Immature natural killer cell (primary cell): ENCODE data around the gene TNF. TPM values are rescaled to one million over a fixed set of nuclear protein-coding genes. Genes with fewer than 3 reads are reported as not detected.

ENCODE experiments used
- DNase-seq, 3 donors: peaks; one replicate each; pipeline ENCODE4 v3.0.0; 2022; ENCODE audit warnings: mixed read lengths in 1 of 3
- H3K27ac Mint-ChIP-seq, 6 donors: one replicate each; pipeline ENCODE4 v1.8.0; 2020; ENCODE audit warnings: mixed read lengths in 6 of 6, mild to moderate bottlenecking in 5 of 6, inconsistent platforms in 4 of 6, moderate library complexity in 3 of 6
- H3K27me3 Mint-ChIP-seq, 3 donors: one replicate each; pipeline ENCODE4 v1.8.0; 2020 to 2021; ENCODE audit warnings: low read depth in 3 of 3, mild to moderate bottlenecking in 3 of 3, mixed read lengths in 3 of 3, moderate library complexity in 3 of 3, inconsistent platforms in 1 of 3
- H3K36me3 Mint-ChIP-seq, 3 donors: one replicate each; pipeline ENCODE4 v1.8.0; 2020; ENCODE audit warnings: mixed read lengths in 3 of 3, inconsistent platforms in 2 of 3, mild to moderate bottlenecking in 2 of 3
- H3K4me1 Mint-ChIP-seq, 2 donors: one replicate each; pipeline ENCODE4 v1.8.0; 2020; ENCODE audit warnings: inconsistent platforms in 2 of 2, mild to moderate bottlenecking in 2 of 2, mixed read lengths in 2 of 2, moderate library complexity in 1 of 2
- H3K4me3 Mint-ChIP-seq, 5 donors: one replicate each; pipeline ENCODE4 v1.8.0; 2020; ENCODE audit warnings: mild to moderate bottlenecking in 5 of 5, mixed read lengths in 5 of 5, inconsistent platforms in 3 of 5, moderate library complexity in 3 of 5
- H3K9me3 Mint-ChIP-seq, 6 donors: one replicate each; pipeline ENCODE4 v1.8.0; 2020; ENCODE audit warnings: mild to moderate bottlenecking in 6 of 6, mixed read lengths in 6 of 6, inconsistent platforms in 4 of 6, moderate library complexity in 3 of 6
- polyA plus RNA-seq, 3 donors: library from polyadenylated mRNA; unstranded; fragments of 300-500 nt; fragmentation: Illumina TruSeq; gene quantifications; one replicate each; pipeline ENCODE4 v1.2.3, GENCODE V29; 2021

TNF gene
- polyA plus RNA-seq: 1 to 10 TPM; 2.1 to 5.9 (median 5.6) TPM

DNA sequence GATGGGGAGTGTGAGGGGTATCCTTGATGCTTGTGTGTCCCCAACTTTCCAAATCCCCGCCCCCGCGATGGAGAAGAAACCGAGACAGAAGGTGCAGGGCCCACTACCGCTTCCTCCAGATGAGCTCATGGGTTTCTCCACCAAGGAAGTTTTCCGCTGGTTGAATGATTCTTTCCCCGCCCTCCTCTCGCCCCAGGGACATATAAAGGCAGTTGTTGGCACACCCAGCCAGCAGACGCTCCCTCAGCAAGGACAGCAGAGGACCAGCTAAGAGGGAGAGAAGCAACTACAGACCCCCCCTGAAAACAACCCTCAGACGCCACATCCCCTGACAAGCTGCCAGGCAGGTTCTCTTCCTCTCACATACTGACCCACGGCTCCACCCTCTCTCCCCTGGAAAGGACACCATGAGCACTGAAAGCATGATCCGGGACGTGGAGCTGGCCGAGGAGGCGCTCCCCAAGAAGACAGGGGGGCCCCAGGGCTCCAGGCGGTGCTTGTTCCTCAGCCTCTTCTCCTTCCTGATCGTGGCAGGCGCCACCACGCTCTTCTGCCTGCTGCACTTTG lies at the start of gene TNF:
Gene TNF, plus strand, starts transcription at position 231 of the 567 bp plus-strand sequence. Its CDS starts 177 bp downstream, at position 408.
- Mint-ChIP-seq H3K4me1 (peaks cover 85 to 92% of the 10 kb centered on the region in 2 donors), H3K9me3 (no peaks in the 10 kb centered on the region), H3K4me3 (peak within 1 kb of the TSS; percentile 79 to 96 (median 86)), H3K36me3 (peaks cover 3 to 6% (median 4%) of the 10 kb centered on the region in 3 donors), H3K27ac (peak within 1 kb of the TSS; percentile 86 to 97 (median 94)), H3K27me3 (peaks cover 6 to 15% (median 8%) of the 10 kb centered on the region in 3 donors)
- peak in 1 of 3 donors; percentile 59 for DNase-seq

DNA sequence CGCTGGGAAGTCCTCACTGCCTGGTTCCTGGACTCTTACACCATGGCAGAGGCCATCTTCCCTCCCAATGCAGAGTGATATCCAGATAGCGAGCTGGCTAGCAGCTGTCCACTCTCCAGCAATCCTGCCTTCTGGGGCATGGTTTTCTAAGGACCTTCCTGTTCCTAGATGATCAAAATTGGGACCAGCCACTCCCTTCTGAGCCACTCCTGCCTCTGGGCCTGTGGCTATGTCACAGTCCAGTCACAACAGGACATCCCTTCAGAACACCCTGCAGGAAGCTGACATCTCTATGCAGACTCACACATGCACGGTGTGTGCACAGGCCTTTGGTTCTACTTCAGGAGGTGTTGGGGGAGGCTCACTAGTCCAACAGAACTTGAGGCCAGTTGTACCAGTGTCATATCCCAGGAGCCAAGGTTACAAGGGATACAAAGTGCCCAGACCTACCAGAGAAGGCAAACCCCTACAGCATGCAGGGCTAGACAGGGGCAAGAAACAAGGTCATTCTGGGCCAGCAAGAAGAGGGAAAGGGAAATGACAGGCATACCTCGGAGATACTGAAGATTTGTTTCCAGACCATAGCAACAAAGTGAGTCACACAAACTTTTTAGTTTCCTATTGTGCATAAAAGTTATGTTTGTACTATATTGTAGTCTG lies 49.3 kb upstream of the TNF start:
- DNase-seq: no peak
- H3K27ac Mint-ChIP-seq: no peak overlapping the region
- peaks cover 0 to 5% of the 10 kb centered on the region in 2 donors for H3K4me1 Mint-ChIP-seq
- no peak overlapping the region for H3K4me3 Mint-ChIP-seq
- H3K9me3 Mint-ChIP-seq: no peaks in the 10 kb centered on the region
- peaks cover 9 to 15% (median 9%) of the 10 kb centered on the region in 3 donors for H3K36me3 Mint-ChIP-seq
- peaks cover 2 to 6% (median 3%) of the 10 kb centered on the region in 3 donors for H3K27me3 Mint-ChIP-seq

DNA sequence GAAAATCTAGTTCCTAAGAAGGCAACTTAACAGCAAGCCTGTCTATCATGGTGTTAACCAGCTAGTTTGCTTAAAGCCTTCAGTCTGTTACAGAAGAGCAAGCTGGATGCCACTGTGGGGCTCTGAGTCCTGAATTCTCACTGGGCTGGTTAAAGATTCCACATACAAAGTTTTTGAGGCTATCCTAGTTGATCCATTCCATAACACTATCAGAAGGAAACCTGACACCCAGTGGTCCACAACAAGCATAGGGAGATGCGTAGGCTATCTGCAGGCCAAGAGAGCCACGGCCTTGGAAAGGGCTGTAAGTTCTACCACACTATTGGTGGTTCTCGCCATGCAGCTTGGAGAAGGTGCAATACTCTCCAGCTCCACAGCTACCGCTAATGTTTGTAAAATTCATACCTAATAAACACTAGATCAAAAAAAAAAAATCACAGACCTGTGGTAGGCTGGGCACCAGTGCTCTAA lies 47.0 kb upstream of the TNF start:
- H3K27ac Mint-ChIP-seq: peak overlapping the region in 1 of 6 donors; percentile 29
- H3K9me3 Mint-ChIP-seq: no peaks in the 10 kb centered on the region

DNA sequence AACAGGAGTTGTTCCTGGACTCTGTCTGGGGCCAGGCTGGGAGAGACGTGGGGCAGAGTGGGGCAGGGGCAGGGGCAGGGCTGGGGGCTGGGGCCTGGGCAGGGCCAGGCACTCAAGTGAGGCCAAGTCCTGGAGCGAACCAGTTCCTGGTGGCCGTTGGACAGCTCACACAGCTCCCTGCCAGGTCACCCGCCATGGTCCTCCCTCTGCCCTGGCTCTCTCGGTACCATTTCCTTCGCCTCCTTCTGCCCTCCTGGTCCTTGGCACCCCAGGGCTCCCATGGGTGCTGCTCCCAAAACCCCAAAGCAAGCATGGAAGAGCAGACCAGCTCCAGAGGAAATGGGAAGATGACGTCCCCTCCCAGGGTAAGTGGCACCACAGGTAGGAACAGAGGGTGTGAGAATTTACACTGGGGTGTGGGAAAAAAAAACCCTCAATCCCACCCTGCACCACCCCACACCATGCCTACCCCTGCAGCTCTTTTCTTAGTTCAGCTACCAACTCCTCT lies 46.5 kb upstream of the TNF start, which contains the start of gene MCCD1:
Gene MCCD1, plus strand, starts transcription at position 142 of the 508 bp plus-strand sequence. Its CDS starts 53 bp downstream, at position 195.
- H3K27ac Mint-ChIP-seq: peak within 1 kb of the TSS in 1 of 6 donors; percentile 29
- no peak within 1 kb of the TSS for H3K4me3 Mint-ChIP-seq

More for the DNA sequence above, 47.0 kb upstream of the TNF start:
- Mint-ChIP-seq H3K4me1 (peaks cover 3 to 18% of the 10 kb centered on the region in 2 donors), H3K27me3 (peaks cover 2 to 3% (median 3%) of the 10 kb centered on the region in 3 donors), H3K36me3 (peaks cover 13 to 34% (median 14%) of the 10 kb centered on the region in 3 donors), H3K4me3 (no peak overlapping the region)
- DNase-seq: no peak

DNA sequence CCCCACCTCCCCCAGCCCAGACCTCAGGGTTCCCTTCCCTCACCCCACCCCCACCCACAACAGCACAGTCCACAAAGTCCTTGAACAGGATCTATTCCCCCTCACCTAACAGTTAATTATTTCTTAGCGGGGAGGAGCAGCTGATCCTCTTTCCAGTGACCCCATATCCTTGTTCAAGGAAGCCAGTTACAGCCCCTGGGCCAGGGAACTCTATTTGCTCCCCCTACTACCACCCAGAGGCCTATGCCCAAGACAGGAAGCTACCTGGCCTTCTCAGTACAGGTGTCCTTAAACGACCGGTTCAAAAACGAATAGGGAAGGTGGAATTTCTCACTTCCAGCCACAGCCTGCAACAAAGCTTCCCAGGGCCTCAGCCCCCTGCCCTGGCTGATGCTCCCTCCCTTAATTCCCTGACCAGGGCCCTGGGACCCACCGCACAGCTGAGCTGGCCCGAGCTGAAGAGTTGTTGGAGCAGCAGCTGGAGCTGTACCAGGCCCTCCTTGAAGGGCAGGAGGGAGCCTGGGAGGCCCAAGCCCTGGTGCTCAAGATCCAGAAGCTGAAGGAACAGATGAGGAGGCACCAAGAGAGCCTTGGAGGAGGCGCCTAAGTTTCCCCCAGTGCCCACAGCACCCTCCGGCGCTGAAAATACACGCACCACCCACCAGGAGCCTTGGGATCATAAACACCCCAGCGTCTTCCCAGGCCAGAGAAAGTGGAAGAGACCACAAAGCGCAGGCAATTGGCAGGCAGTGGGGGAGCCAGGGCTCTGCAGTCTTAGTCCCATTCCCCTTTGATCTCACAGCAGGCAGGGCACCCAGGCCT lies 45.8 kb upstream of the TNF start:
- peaks cover 3 to 21% of the 10 kb centered on the region in 2 donors for H3K4me1 Mint-ChIP-seq

More for the DNA sequence above, 46.5 kb upstream of the TNF start, which contains the start of gene MCCD1:
- Mint-ChIP-seq H3K4me1 (peaks cover 3 to 21% of the 10 kb centered on the region in 2 donors), H3K27me3 (peaks cover 2 to 3% (median 3%) of the 10 kb centered on the region in 3 donors), H3K9me3 (no peaks in the 10 kb centered on the region), H3K36me3 (peaks cover 15 to 35% (median 16%) of the 10 kb centered on the region in 3 donors)
- DNase-seq: no peak

DNA sequence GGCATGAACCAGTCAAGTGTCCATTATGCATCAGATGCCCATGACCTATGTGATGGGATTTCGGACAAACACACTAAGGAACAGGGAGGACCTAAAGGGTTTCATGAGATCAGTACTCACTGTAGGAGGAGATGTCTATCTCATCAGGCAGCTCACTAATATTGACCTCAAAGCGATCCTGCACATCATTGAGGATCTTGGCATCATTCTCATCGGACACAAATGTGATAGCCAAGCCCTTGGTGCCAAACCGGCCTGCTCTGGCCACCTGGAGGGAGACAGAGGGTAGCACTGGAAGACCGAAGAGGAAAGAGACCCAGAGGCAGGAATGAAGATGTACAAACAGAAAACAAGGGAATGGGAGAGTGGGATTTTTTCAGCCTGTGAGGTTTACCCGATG lies 44.7 kb upstream of the TNF start:
- no peak for DNase-seq
- no peaks in the 10 kb centered on the region for H3K9me3 Mint-ChIP-seq
- H3K4me1 Mint-ChIP-seq: peaks cover 3 to 25% of the 10 kb centered on the region in 2 donors
- no peak overlapping the region for H3K4me3 Mint-ChIP-seq
- H3K36me3 Mint-ChIP-seq: peaks cover 16 to 48% (median 24%) of the 10 kb centered on the region in 3 donors
- peaks cover 2 to 11% (median 3%) of the 10 kb centered on the region in 3 donors for H3K27me3 Mint-ChIP-seq
- H3K27ac Mint-ChIP-seq: peak overlapping the region in 1 of 6 donors; percentile 21

More for the DNA sequence above, 45.8 kb upstream of the TNF start:
- Mint-ChIP-seq H3K36me3 (peaks cover 15 to 38% (median 16%) of the 10 kb centered on the region in 3 donors), H3K27ac (peak overlapping the region in 1 of 6 donors; percentile 17), H3K27me3 (peaks cover 2 to 5% (median 3%) of the 10 kb centered on the region in 3 donors), H3K4me3 (no peak overlapping the region), H3K9me3 (no peaks in the 10 kb centered on the region)
- DNase-seq: no peak

DNA sequence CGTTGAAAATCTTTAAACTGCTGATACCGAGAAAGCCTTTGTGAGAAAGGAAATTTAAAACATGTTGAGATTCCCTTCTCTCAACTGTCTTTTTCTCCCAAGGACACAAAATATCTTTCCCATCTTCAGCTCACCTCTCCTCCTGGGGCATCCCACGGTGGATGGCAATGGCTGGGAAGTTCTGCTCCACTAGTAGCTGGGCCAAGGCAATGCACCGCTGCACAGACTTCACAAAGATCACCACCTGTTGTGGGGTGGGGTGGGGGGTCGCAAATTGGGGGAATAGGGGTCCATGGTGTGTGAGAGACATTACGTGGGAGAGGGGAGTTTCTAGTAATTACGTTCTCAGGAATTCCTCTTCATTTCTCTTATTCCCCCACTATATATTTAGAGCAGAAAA lies 44.2 kb upstream of the TNF start:
- no peak for DNase-seq
- peaks cover 2 to 11% (median 3%) of the 10 kb centered on the region in 3 donors for H3K27me3 Mint-ChIP-seq
- H3K9me3 Mint-ChIP-seq: no peaks in the 10 kb centered on the region
- no peak overlapping the region for H3K27ac Mint-ChIP-seq
- H3K4me3 Mint-ChIP-seq: no peak overlapping the region
- H3K36me3 Mint-ChIP-seq: peaks cover 16 to 53% (median 29%) of the 10 kb centered on the region in 3 donors
- H3K4me1 Mint-ChIP-seq: peaks cover 8 to 30% of the 10 kb centered on the region in 2 donors

DNA sequence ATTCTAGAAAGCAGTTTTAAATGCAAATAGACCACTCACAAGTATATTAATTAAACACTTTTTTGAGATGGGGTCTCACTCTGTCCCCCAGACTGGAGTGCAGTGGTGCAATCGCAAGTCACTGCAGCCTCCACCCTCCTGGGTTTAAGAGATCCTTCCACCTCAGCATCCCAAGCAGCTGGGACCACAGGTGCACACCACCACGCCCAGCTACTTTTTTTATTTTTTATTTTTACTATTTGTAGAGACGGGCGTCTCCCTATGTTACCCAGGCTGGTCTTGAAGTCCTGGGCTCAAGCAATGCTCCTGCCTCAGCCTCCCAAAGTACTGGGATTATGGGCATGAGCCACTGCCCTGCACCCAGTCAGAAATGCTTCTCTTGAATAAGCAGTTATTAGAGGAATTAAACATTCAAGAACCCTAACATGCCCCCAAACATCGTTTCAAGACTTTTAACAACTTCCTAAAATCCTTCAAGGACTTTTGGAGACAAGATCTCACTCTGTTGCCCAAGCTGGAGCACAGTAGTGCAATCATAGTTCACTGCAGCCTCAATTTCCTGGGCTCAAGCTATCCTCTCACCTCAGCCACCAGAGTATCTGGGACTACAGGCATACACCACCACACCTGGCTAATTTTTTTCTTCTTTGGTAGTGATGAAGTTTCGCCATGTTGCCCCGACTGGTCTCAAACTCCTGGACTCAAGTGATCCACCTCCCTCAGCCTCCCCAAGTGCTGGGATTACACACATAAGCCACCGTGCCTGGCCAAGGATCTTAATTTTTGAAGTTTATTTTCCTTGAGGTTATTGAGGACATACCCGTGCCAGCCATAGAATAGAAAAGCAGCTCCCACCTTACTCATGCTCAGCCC lies 43.4 kb upstream of the TNF start:
- Mint-ChIP-seq H3K36me3 (peaks cover 20 to 59% (median 35%) of the 10 kb centered on the region in 3 donors), H3K27ac (peak overlapping the region in 4 of 6 donors; percentile 39 to 61 (median 53)), H3K4me3 (no peak overlapping the region), H3K4me1 (peaks cover 10 to 36% of the 10 kb centered on the region in 2 donors), H3K9me3 (no peaks in the 10 kb centered on the region), H3K27me3 (peaks cover 2 to 11% (median 3%) of the 10 kb centered on the region in 3 donors)
- DNase-seq: no peak

DNA sequence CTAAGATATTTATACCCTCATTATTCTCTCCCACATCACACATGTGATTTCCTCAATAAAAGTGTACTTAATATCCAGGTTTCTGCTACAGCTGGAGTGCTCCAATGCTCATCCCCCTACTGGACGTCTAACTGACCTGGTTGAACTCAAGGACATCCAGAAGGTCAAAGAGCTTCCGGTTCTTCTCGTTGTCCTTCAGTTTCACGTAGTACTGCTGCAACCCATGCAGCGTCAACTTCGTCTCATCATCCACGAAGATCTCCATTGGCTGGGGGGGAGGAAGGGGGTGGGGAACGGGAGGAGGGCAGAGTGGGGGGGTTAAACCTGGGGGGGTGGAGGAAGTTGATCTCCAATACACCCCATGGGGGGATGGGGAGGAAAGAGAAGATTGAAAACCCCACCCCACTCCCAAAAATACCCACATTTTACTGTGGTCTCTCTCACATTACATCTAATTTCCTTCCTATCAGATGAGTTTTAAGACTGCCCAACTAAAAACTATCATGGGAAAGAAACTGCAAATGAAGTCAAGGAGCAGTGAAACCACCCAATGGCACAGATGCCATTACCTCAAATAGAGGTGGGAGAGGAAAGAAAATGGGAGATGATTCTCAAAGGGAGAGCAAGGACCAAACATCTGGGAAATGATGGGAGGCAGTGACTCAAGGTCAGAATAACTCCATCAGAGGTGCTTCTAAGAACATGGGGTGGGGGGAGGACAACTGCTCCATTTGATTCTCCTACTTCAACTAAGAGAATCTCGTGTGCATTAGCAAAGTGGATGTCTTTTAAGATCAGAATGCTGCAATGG lies 42.5 kb upstream of the TNF start:
- peaks cover 10 to 36% of the 10 kb centered on the region in 2 donors for H3K4me1 Mint-ChIP-seq
- H3K27ac Mint-ChIP-seq: peak overlapping the region in 5 of 6 donors; percentile 36 to 76 (median 61)
- peaks cover 20 to 63% (median 35%) of the 10 kb centered on the region in 3 donors for H3K36me3 Mint-ChIP-seq
- no peak overlapping the region for H3K4me3 Mint-ChIP-seq
- H3K9me3 Mint-ChIP-seq: no peaks in the 10 kb centered on the region
- DNase-seq: no peak
- H3K27me3 Mint-ChIP-seq: peaks cover 2 to 11% (median 3%) of the 10 kb centered on the region in 3 donors

DNA sequence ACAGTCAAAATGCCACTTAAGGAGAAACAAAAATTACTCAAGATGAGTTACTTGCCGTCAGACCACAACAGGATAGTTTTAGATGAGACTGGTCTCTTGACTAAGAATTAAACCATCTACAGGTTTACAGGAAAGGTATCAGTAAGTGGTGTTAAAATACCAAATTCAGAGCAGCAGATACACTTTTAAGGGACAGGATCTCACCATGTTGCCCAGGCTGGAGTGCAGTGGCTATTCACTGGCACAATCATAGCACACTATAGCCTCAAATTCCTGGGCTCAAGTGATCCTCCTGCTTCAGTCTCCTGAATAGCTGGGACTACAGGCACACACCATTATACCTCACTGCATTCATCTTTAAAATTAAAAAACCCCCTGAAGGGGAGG lies 41.9 kb upstream of the TNF start:
- H3K27ac Mint-ChIP-seq: peak overlapping the region in 4 of 6 donors; percentile 26 to 61 (median 38)
- H3K4me3 Mint-ChIP-seq: no peak overlapping the region
- no peak for DNase-seq
- peaks cover 13 to 40% of the 10 kb centered on the region in 2 donors for H3K4me1 Mint-ChIP-seq
- peaks cover 2 to 10% (median 3%) of the 10 kb centered on the region in 3 donors for H3K27me3 Mint-ChIP-seq
- no peaks in the 10 kb centered on the region for H3K9me3 Mint-ChIP-seq
- H3K36me3 Mint-ChIP-seq: peaks cover 20 to 66% (median 38%) of the 10 kb centered on the region in 3 donors

DNA sequence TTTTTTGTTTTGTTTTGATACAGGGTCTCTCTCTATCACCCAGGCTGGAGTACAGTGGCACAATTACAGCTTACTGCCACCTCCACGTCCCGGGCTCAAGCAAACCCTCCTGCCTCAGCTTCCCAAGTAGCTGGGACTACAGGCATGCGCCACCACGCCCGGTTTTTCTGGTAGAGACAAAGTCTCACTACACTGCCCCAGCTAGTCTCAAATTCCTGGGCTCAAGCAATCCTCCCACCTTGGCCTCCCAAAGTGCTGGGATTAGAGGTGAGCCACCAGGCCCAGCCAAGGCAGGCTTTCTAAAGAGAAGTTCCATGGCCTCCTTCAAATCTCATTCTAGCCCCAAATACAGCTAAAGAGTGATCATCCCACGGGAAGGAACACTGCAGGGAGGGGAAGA lies 41.4 kb upstream of the TNF start:
- H3K9me3 Mint-ChIP-seq: no peaks in the 10 kb centered on the region
- peaks cover 19 to 46% of the 10 kb centered on the region in 2 donors for H3K4me1 Mint-ChIP-seq
- H3K27ac Mint-ChIP-seq: no peak overlapping the region

More for the DNA sequence above, 41.4 kb upstream of the TNF start:
- Mint-ChIP-seq H3K4me3 (no peak overlapping the region), H3K27me3 (peaks cover 0 to 10% (median 2%) of the 10 kb centered on the region in 3 donors), H3K36me3 (peaks cover 20 to 71% (median 43%) of the 10 kb centered on the region in 3 donors)
- DNase-seq: no peak
